ENCODE results near the gene BAK1. TPM values are rescaled to one million over a fixed set of nuclear protein-coding genes. Genes with fewer than 3 reads are reported as not detected.

BAK1 gene
- total and polyA plus RNA-seq, 2 of the 13 experiments (the other 11 are each of a cell fraction or from before 2014, with no cell fraction given) = 15.0 to 23.8 TPM

- peak; percentile 70; the same call in 1 of the 2 replicates for TF ChIP-seq ZFP90 (CRISPR knock-in tag; IDR thresholded peaks at IDR 0.05; ENCODE audit: borderline replicate concordance)
- peak; percentile 41; the same call in 1 of the 2 replicates for TF ChIP-seq KMT2B (CRISPR knock-in tag; IDR thresholded peaks at IDR 0.05)
- no peak; the same call in 1 of the 2 replicates for TF ChIP-seq ERF (CRISPR knock-in tag; IDR thresholded peaks at IDR 0.05)
- no peak for TF ChIP-seq ZXDC (CRISPR knock-in tag; IDR thresholded peaks at IDR 0.05)
- no peak for TF ChIP-seq MEIS2 (CRISPR knock-in tag; IDR thresholded peaks at IDR 0.05)
- no peak for TF ChIP-seq ZNF597 (CRISPR knock-in tag; IDR thresholded peaks at IDR 0.05)
- no peak for TF ChIP-seq NAIF1 (CRISPR knock-in tag; IDR thresholded peaks at IDR 0.05; ENCODE audit: borderline replicate concordance)
- no peak for TF ChIP-seq NR1H2 (CRISPR knock-in tag; IDR thresholded peaks at IDR 0.05; ENCODE audit: borderline replicate concordance, low read depth)
- TF ChIP-seq CSRNP1 (CRISPR knock-in tag; IDR thresholded peaks at IDR 0.05) = no peak
- 0 out of 2 replicates have a peak, but pooled peaks have one; percentile 2 for TF ChIP-seq SUZ12 (IDR thresholded peaks at IDR 0.05; ENCODE audit: low read depth, low read length)
- TF ChIP-seq ARNT (IDR thresholded peaks at IDR 0.05) = no peak
- TF ChIP-seq HIVEP1 (CRISPR knock-in tag; IDR thresholded peaks at IDR 0.05) = peak; percentile 90
- no peak for TF ChIP-seq GABPA (IDR thresholded peaks at IDR 0.05; ENCODE audit: low read depth, low read length)
- TF ChIP-seq GABPA (CRISPR knock-in tag; IDR thresholded peaks at IDR 0.05; ENCODE audit: low read depth) = peak; percentile 74
- TF ChIP-seq TIGD3 (CRISPR knock-in tag; IDR thresholded peaks at IDR 0.05; ENCODE audit: borderline replicate concordance) = no peak
- 0 out of 2 replicates have a peak, but pooled peaks have one; percentile 28 for TF ChIP-seq ZNF24 (IDR thresholded peaks at IDR 0.05)
- TF ChIP-seq CEBPB (IDR thresholded peaks at IDR 0.05; ENCODE audit: borderline replicate concordance, low read depth, low read length) = no peak
- no peak for TF ChIP-seq TCF7 (IDR thresholded peaks at IDR 0.05; ENCODE audit: low read depth)
- no peak for TF ChIP-seq ZNF790 (CRISPR knock-in tag; IDR thresholded peaks at IDR 0.05; ENCODE audit: borderline replicate concordance)
- no peak for TF ChIP-seq ZNF180 (CRISPR knock-in tag; IDR thresholded peaks at IDR 0.05; ENCODE audit: borderline replicate concordance, low read depth)
- TF ChIP-seq SMAD3 (CRISPR knock-in tag; IDR thresholded peaks at IDR 0.05) = peak; percentile 36; the same call in 1 of the 2 replicates
- TF ChIP-seq ZIK1 (CRISPR knock-in tag; IDR thresholded peaks at IDR 0.05; ENCODE audit: borderline replicate concordance, low read depth) = peak; percentile 35; the same call in 1 of the 2 replicates
These were observed 9.9 kb upstream of the BAK1 start (continued) for GRCh38 chr6:33589731-33590530.

All from HepG2 (cell line).